COR-L47 (cell line): ENCODE measurements around the gene EVA1C.
A peak's percentile ranks its signal among the peaks of the same experiment; 100 is the strongest.
"Not testable (repeated sequence)": the region's sequence is repeated elsewhere in the genome, so short reads cannot be mapped to it uniquely, and the experiment has no call there.

Source experiments
- DNase-seq: peaks from one replicate; lab custom pipeline; 2025; lab: John Stamatoyannopoulos, UW

EVA1C gene

GRCh38 chr21:32499249-32500055 lies 86.9 kb downstream of the EVA1C start:
- DNase-seq = no peak

- not testable (repeated sequence) for DNase-seq
Measured at GRCh38 chr21:32503641-32504040, 91.1 kb downstream of the EVA1C start.

- not testable (repeated sequence) for DNase-seq
Measured at GRCh38 chr21:32505767-32506166, 93.3 kb downstream of the EVA1C start.

GRCh38 chr21:32506411-32506965 lies 94.0 kb downstream of the EVA1C start:
- DNase-seq = not testable (repeated sequence)

- no peak for DNase-seq
Measured at GRCh38 chr21:32507342-32507919, 94.9 kb downstream of the EVA1C start.

- DNase-seq = not testable (repeated sequence)
Measured at GRCh38 chr21:32508036-32508435, 95.5 kb downstream of the EVA1C start.

- DNase-seq = no peak
Measured at GRCh38 chr21:32508558-32508957, 96.1 kb downstream of the EVA1C start.

GRCh38 chr21:32508975-32509374 lies 96.5 kb downstream of the EVA1C start:
- not testable (repeated sequence) for DNase-seq

- no peak for DNase-seq
Measured at GRCh38 chr21:32514275-32515055, 102.0 kb downstream of the EVA1C start.

GRCh38 chr21:32515874-32516273 lies 103.4 kb downstream of the EVA1C start:
- no peak for DNase-seq

- no peak for DNase-seq
Measured at GRCh38 chr21:32516756-32517649, 104.5 kb downstream of the EVA1C start.

- DNase-seq = no peak
Measured at GRCh38 chr21:32519945-32520874, 107.7 kb downstream of the EVA1C start.

- DNase-seq = peak; percentile 63
Measured at GRCh38 chr21:32520875-32521735, 108.6 kb downstream of the EVA1C start.

GRCh38 chr21:32521736-32522355 lies 109.3 kb downstream of the EVA1C start:
- no peak for DNase-seq

GRCh38 chr21:32523463-32523862 lies 111.0 kb downstream of the EVA1C start:
- no peak for DNase-seq

- no peak for DNase-seq
Measured at GRCh38 chr21:32523988-32524719, 111.6 kb downstream of the EVA1C start.

- no peak for DNase-seq
Measured at GRCh38 chr21:32525282-32525681, 112.8 kb downstream of the EVA1C start.

- DNase-seq = no peak
Measured at GRCh38 chr21:32529679-32530078, 117.2 kb downstream of the EVA1C start.
